Gastrocnemius medialis (tissue), 4 donors: ENCODE measurements around the gene CFAP92. TPM values are rescaled to one million over a fixed set of nuclear protein-coding genes. Genes with fewer than 3 reads are reported as not detected.

Experiments
- ATAC-seq, 2 donors: fragments of 150-250 bp; one replicate each; pipeline ENCODE4 v1.9.1; 2016
- DNase-seq, 2 donors: peaks; one replicate each; pipeline ENCODE4 v3.0.0-alpha.2; 2019
- H3K27ac ChIP-seq, 4 donors: fragments of 200-600 bp; sonication (generic); 1 replicate in 1 of 4; 2 replicates in 3 of 4; pipeline ENCODE4 v1.5.1; 2016 to 2018; ENCODE audit warnings: mild to moderate bottlenecking in 2 of 4, moderate library complexity in 1 of 4
- H3K27me3 ChIP-seq, 3 donors: fragments of 200-600 bp; sonication (generic) in 2 of 3; 1 replicate in 1 of 3; 2 replicates in 2 of 3; pipeline versions ENCODE4 v1.5.1 to v1.6.0; 2016 to 2019; ENCODE audit warnings: mild to moderate bottlenecking in 1 of 3, moderate library complexity in 1 of 3
- H3K36me3 ChIP-seq, 2 donors: fragments of 200-600 bp; sonication (generic) in 1 of 2; one replicate each; pipeline ENCODE4 v1.5.1; 2017 to 2018
- H3K4me1 ChIP-seq, 2 donors: fragments of 200-600 bp; sonication (generic) in 1 of 2; one replicate each; pipeline ENCODE4 v1.5.1; 2016 to 2017; ENCODE audit warnings: mild to moderate bottlenecking in 2 of 2
- H3K4me3 ChIP-seq, 4 donors: fragments of 200-600 bp; sonication (generic) in 3 of 4; 1 replicate in 1 of 4; 2 replicates in 3 of 4; pipeline ENCODE4 v1.5.1; 2016 to 2019; ENCODE audit warnings: mild to moderate bottlenecking in 2 of 4
- H3K9me3 ChIP-seq, 3 donors: fragments of 200-600 bp; sonication (generic) in 2 of 3; 1 replicate in 1 of 3; 2 replicates in 2 of 3; pipeline ENCODE4 v1.5.1; 2016 to 2019
- POLR2A ChIP-seq, 2 donors: fragments of 450-650 bp; IDR thresholded peaks; one replicate each; pipeline ENCODE4 v1.6.1; 2017; ENCODE audit warnings: antibody characterized with exemption in 2 of 2, mild to moderate bottlenecking in 2 of 2, moderate library complexity in 2 of 2
- in situ Hi-C, 4 donors: fragments of 200-750 bp; cut with MboI; loops; one replicate each; pipeline versions ENCODE4 v1.15.0 to v1.8.0; 2017; ENCODE audit warnings: low sequenced_read_pairs in 4 of 4
- intact Hi-C: fragments of 100-400 bp; cut with DNase I; formaldehyde crosslinking; loops from one replicate; pipeline ENCODE4 v1.15.1; 2023; ENCODE audit warnings: low total_unique reads
- total RNA-seq, 4 donors: library from RNA; depleted of rRNA; stranded (reverse); fragments of >200 nt; gene quantifications; one replicate each; pipeline versions ENCODE4 v1.1.0 to v1.2.3, GENCODE V29; 2016
- TF ChIP-seq, protein P1 (sequence below), 5 experiments: fragments of 450-650 bp in 3 of 5; fragments of 200-600 bp in 2 of 5; sonication (generic) in 2 of 5; IDR thresholded peaks in 4 of 5; conservative IDR thresholded peaks in 1 of 5; 1 replicate in 4 of 5; 2 replicates in 1 of 5; pipeline ENCODE4 v1.5.1; 2016 to 2019; ENCODE audit warnings: antibody characterized with exemption in 5 of 5, mild to moderate bottlenecking in 3 of 5, moderate library complexity in 3 of 5

The CFAP92 gene
- total RNA-seq, 4 donors from 2014 or later: 0.07 to 0.34 (median 0.20) TPM; not detected in 1

DNA sequence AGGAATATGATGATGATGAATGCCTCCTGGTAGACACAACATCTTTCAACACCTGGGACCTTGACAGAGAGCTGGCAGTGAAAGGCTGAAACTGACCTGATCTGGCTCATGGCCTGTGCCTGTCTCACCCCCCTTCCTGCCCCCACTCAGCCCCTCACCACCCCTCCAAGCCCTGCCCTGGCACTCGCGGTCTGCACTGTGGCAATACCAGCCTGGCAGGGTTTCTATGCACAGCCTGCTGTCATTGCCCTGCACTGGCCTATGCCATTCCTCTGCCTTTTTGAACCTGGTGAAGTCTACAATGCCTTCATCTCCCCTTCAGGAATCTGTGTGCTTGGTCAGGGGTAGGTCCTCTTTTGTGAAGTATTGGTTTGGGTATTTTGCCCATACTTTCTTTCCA lies 58.0 kb downstream of the CFAP92 start:
- in situ Hi-C loops: no loop called here
- H3K27me3 ChIP-seq: no peaks in the 10 kb centered on the region
- H3K4me3 ChIP-seq: no peak overlapping the region
- H3K9me3 ChIP-seq: no peaks in the 10 kb centered on the region
- no peaks in the 10 kb centered on the region for H3K4me1 ChIP-seq
- no peak for TF ChIP-seq POLR2A (IDR thresholded peaks at IDR 0.05)
- TF ChIP-seq, protein P1, sequence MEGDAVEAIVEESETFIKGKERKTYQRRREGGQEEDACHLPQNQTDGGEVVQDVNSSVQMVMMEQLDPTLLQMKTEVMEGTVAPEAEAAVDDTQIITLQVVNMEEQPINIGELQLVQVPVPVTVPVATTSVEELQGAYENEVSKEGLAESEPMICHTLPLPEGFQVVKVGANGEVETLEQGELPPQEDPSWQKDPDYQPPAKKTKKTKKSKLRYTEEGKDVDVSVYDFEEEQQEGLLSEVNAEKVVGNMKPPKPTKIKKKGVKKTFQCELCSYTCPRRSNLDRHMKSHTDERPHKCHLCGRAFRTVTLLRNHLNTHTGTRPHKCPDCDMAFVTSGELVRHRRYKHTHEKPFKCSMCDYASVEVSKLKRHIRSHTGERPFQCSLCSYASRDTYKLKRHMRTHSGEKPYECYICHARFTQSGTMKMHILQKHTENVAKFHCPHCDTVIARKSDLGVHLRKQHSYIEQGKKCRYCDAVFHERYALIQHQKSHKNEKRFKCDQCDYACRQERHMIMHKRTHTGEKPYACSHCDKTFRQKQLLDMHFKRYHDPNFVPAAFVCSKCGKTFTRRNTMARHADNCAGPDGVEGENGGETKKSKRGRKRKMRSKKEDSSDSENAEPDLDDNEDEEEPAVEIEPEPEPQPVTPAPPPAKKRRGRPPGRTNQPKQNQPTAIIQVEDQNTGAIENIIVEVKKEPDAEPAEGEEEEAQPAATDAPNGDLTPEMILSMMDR (IDR thresholded peaks at IDR 0.05 in 4 of 5, conservative IDR thresholded peaks at IDR 0.05 in 1 of 5): no peak
- intact Hi-C loops: no loop called here
- ATAC-seq (no peak), DNase-seq (no peak)
- no peak overlapping the region for H3K27ac ChIP-seq
- no peaks in the 10 kb centered on the region for H3K36me3 ChIP-seq

DNA sequence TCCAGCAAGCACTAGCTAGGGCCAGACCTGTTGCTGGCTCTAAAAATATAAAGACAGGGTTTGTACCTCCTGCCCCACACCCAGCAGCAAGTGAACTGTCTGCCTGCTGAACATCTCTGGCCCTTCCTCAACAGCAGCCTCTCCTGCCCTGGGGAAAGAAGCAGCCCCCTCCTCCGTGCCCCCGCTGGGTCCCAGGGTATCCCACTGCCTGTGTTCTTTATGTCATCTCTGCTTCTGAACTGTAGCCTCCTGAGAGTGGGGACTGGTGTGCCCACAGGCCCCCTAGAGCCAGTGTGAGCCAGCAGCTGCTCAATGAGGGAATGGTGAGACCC lies 60.0 kb downstream of the CFAP92 start:
- in situ Hi-C loops: no loop called here
- no peak for ATAC-seq
- intact Hi-C loops: no loop called here

DNA sequence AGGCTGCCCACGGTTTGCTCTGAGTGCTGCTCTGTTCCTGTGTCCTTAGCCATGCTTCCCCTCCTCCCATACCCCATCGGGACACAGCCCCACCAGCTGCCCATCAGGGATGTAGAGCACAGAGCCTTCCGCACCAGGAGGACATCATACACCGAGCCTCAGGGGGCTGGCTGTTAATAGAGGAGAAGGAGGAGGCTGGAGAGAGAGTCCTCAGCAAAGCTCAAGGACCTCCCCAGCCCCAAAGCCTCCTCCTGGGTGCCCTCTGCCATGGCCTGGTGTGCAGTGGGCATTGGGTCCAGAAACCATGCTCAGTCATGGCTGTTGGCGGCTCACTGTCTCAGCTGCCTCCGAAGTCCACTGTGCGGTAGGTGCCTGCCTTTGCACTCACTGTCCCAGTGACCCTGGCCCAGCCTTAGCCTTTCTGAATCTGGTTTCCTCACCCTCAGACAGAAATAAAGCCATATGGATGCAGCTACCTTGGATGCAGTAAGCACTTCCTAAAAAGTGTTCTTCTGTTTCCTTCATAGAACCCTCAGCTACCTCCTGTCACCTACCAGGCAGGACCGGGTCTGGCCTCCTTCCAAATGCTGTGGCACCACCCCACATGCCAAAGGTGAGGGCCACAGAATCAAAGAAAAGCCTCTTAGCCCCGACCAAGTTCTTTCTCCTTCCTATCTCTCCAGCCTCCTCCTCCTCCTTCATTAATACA lies 60.5 kb downstream of the CFAP92 start:
- Histone ChIP-seq H3K4me1 (no peaks in the 10 kb centered on the region), H3K9me3 (no peaks in the 10 kb centered on the region), H3K36me3 (no peaks in the 10 kb centered on the region), H3K27me3 (no peaks in the 10 kb centered on the region), H3K4me3 (no peak overlapping the region), H3K27ac (no peak overlapping the region)
- ATAC-seq (no peak), DNase-seq (no peak)
- no peak for TF ChIP-seq POLR2A (IDR thresholded peaks at IDR 0.05)
- TF ChIP-seq, protein P1 (IDR thresholded peaks at IDR 0.05 in 4 of 5, conservative IDR thresholded peaks at IDR 0.05 in 1 of 5): no peak
- intact Hi-C loops (no loop called here), in situ Hi-C loops (no loop called here)

More for the DNA sequence above, 60.0 kb downstream of the CFAP92 start:
- Histone ChIP-seq H3K4me1 (no peaks in the 10 kb centered on the region), H3K4me3 (no peak overlapping the region), H3K27me3 (no peaks in the 10 kb centered on the region), H3K36me3 (no peaks in the 10 kb centered on the region), H3K27ac (no peak overlapping the region), H3K9me3 (no peaks in the 10 kb centered on the region)
- TF ChIP-seq POLR2A (IDR thresholded peaks at IDR 0.05): no peak
- TF ChIP-seq, protein P1 (IDR thresholded peaks at IDR 0.05 in 4 of 5, conservative IDR thresholded peaks at IDR 0.05 in 1 of 5): no peak
- no peak for DNase-seq

DNA sequence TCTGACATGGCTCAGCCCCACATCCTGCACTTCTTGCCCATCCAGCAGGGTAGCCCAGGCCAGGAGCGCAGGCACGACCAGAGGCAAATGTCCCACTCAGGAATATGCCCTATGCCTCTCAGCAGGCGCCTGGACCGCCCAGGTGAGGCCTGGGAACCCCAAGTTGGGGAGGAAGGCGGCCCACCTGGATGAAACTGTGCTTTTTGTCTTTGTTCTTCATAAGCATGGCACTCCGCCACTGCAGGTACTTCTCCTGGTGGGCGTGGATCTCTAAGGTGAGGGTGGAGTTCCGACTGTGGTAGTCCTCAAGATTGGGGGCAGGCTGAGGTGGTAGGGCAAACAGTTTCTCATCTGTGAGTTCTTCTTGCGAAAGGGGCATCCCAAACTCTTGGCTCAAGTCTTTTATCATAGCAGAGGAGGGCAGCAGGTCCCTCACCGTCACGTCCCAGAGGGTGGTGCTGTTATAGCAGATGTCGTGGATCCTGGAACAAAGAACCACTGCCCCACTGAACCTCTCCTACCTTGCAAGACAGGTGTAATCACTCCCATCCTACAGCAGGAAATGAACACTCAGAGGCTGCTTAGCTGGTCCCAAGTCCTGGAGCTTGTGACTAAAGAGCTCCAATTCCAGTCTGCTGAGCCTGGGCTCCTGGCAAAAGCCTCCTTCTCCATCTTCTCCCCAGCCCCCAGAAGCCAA lies 61.2 kb downstream of the CFAP92 start:
- no peaks in the 10 kb centered on the region for H3K4me1 ChIP-seq
- no peaks in the 10 kb centered on the region for H3K36me3 ChIP-seq
- TF ChIP-seq POLR2A (IDR thresholded peaks at IDR 0.05): no peak
- TF ChIP-seq, protein P1 (IDR thresholded peaks at IDR 0.05 in 4 of 5, conservative IDR thresholded peaks at IDR 0.05 in 1 of 5): no peak
- no peak overlapping the region for H3K27ac ChIP-seq
- intact Hi-C loops: no loop called here
- DNase-seq (no peak), ATAC-seq (no peak)
- H3K4me3 ChIP-seq: no peak overlapping the region
- H3K27me3 ChIP-seq: no peaks in the 10 kb centered on the region
- no peaks in the 10 kb centered on the region for H3K9me3 ChIP-seq
- in situ Hi-C loops: no loop called here
